Measurements from ENCODE around the gene FKBP5.
A peak's percentile ranks its signal among the peaks of the same experiment; 100 is the strongest.

DNA sequence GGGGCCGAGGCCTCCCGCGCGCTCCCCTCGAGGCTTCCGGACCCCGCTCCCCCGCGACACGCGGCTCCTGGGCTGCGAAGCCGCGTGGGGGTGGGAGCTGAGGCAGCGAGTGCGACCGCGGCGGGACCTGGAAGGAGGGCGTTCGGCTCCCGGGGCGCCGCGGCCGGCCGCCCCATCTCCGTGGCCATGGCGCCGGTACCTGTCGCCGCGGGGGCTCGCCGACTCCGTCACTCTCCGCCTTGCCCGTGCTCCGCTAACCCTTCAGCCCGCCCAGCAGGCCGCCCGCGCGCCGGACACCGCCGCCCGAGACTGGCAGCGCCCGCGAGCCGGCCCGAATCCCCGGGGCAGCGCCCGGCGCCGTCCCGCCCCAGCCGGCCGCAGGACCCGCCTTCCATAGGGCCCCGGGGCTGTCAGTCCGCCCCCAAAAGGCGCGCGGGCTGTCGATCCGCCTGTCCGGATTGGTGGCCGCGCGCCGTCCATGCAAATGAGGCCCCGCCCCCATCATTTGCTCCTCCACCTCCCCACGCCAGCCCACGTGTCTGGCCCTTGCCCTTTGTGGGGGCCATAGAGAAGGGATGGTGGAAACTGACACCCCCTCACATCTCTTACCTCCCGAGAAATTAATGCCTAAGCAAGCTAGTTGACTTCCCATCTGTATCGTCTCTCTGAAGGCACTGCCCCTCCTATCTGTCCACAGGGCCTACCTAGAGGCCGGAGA lies at the start of gene FKBP5:
- TF ChIP-seq POLR2A (IDR thresholded peaks at IDR 0.05): peak; percentile 63 to 95 (median 80)
- TF ChIP-seq, protein P1, sequence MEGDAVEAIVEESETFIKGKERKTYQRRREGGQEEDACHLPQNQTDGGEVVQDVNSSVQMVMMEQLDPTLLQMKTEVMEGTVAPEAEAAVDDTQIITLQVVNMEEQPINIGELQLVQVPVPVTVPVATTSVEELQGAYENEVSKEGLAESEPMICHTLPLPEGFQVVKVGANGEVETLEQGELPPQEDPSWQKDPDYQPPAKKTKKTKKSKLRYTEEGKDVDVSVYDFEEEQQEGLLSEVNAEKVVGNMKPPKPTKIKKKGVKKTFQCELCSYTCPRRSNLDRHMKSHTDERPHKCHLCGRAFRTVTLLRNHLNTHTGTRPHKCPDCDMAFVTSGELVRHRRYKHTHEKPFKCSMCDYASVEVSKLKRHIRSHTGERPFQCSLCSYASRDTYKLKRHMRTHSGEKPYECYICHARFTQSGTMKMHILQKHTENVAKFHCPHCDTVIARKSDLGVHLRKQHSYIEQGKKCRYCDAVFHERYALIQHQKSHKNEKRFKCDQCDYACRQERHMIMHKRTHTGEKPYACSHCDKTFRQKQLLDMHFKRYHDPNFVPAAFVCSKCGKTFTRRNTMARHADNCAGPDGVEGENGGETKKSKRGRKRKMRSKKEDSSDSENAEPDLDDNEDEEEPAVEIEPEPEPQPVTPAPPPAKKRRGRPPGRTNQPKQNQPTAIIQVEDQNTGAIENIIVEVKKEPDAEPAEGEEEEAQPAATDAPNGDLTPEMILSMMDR (IDR thresholded peaks at IDR 0.05): peak in 2 of 7 experiments; percentile 8 to 12
